ENCODE data around the gene PRDM16.

PRDM16 gene

GRCh38 chr1:3032371-3033039 lies 36.5 kb upstream of the PRDM16 start:
- no peak for DNase-seq (ENCODE audit: low read depth)

- no peak for DNase-seq (ENCODE audit: low read depth)
Measured at GRCh38 chr1:3033040-3033789, 35.8 kb upstream of the PRDM16 start.

- no peak for DNase-seq (ENCODE audit: low read depth)
Measured at GRCh38 chr1:3033790-3034090, 35.3 kb upstream of the PRDM16 start.

DNA sequence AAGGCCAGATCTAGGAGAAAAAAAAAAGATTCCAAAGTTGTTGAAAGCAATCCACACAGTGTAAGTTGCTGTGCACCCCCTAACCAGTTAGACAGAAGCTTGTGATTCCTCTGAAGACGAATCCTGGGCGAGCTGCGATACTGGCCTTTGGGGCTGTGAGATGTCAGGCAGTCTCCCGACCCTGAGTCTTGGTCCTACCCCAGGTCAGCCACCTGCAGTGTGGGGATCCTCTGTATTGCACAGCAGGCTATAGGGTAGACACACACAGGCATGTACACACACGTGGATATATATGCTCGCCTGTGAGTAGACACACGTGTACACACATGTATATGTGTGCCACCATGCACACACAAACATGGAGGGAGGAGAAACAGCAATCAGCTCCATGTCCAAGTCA lies 34.8 kb upstream of the PRDM16 start:
- DNase-seq (ENCODE audit: low read depth), result no peak

DNA sequence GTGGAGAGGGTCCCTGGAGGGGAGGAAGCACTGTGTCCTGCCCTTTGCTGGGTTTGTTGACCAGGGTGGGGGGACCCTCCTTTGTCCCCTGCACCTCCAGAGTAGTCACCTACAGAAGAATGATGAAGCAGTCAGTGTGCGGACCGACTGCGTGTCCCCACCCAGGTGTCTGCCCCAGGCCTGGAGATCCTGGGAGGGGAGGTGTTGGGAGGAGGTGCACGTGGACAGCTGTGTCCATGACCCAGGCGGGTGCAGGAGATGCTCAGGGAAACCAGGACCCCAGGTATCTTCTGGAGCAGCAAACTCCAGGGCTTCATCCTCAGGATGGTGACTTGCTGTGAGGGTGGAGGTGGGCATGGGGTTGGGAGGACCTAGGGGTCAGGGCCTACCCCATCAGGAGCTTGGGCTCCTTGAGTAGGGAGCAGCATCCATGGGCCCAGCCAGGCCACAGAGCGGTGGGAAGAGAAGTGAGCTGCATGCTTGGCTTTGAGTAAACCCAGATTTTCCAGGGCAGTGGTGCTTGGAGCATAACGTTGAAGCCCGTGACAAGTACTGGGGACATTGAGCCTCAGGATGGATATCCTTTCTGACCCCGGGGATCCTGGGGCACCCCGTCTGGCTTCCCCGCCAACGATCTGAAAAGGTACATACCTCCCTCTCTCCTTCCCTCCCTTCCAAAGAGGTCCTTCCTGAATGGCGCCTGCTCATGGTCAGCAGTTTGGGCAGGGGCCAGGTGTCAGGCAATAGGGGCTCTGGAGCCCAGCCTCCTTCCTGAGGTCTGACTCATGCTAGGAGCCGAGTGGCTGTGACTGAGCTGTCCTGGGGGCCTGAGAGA lies 34.1 kb upstream of the PRDM16 start:
- no peak for DNase-seq (ENCODE audit: low read depth)

DNA sequence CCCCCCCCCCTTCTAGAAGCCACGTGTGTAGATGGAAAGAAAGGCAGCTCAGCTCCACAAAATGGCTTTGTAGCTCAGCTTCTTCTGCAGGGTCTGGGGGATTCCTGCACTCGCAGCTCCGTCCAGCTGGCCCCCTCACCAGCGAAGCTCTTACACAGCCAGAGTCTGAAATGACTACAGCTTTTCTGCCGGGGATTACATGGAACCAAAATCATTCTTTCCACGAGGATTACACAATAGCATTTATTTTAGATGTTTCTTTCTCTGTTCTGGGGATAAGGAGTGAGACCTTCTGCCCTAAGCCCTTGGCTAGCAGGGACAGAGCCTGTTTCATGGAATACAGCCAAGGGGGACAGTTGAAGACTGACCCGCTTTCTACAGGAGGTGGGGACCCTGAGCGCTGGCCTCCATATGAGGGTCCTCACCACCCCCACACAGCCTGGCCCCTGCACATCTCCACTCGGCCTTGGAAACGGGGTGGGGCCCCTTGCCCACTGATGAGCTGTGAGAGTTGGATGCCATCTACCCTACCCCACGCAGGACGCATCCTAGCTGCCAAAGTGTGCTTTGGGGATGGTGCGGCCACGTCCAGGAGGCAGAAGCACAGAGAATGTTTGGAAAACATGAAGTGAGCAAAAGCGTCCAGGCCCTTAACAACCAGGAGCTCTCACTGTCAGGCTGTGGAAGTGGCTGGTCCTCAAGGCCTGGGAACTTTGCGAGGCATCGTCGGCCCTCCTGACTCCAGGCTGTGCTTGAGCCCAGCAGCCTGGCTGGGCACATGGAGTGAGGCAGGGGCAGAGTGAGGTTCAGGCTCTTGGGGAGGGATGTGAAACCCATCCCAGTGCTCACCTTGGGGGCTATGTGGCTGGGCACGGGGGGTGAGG lies 33.2 kb upstream of the PRDM16 start:
- DNase-seq (ENCODE audit: low read depth), result no peak

- DNase-seq (ENCODE audit: low read depth), result no peak
Measured at GRCh38 chr1:3036447-3037280, 32.3 kb upstream of the PRDM16 start.

GRCh38 chr1:3037281-3038040 lies 31.5 kb upstream of the PRDM16 start:
- DNase-seq (ENCODE audit: low read depth), result no peak

DNA sequence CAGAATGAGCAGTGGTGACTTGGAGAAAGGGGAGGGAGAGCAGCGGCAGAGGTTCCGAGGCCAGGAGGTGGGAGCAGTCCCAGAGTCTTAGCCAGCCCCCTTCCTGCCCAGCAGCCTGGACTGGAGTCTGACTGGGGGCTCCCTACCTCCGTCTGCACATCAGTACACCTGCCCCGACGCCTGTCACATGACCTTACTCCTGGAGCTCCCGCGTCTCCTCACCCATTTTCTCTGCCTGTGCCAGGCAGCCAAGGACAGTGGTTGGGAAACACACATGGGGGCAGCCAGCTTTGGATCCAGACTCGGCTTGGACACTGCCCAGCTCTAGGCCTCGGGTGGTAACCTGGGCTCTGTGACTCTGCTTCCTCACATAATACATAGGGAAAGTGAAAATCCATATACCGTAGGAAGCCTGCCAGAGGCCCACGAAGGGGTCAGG lies 30.9 kb upstream of the PRDM16 start:
- no peak for DNase-seq (ENCODE audit: low read depth)

DNA sequence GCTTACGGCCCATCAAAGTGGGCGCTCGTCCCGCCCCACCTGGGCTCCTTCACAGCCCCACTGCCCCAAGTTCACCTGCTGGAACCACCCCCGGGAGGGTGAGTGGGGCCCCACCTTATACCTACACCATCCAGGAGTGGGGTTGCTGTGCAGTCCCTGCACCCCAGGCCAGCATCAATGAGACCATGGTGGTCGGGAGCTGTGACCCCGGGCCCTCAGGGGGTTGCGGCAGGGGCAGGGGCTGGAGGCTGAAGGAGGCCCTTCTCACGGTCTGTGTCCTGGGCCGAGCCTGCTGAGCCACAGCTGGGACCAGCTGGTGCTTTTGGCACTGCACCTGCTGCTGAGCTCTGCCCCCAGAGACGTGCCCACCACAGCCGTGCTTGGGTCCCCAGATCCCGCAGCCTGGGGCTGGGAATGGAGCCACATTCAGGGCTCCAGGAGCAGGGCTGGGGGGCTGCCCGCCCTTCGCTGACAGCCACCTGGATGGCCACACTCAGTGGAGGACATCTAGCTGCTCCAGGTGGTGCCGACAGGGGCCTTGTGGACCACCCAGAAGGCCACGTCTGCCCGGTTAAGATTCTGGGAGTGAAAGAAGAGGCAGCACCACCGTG lies 30.3 kb upstream of the PRDM16 start:
- DNase-seq (ENCODE audit: low read depth), result no peak

DNA sequence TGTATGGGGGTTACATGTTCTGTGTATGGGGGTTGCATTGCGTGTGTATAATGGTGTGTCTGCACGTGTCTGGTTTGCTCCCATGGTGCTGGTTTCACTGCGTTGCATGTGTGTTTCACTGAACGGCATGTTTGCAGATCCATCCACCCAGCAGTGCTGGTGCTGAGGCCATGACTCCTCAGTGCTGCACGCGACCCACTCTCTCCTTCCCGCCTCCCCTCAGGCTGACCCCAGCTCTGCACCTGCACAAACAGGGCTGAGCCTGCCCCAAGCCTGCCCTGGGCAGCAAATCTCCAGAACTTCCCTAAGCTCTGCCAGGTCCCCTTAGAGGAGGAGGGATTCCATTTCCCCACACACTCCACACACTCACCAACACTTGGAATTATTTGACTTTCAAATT lies 29.0 kb upstream of the PRDM16 start:
- DNase-seq (ENCODE audit: low read depth), result no peak

DNA sequence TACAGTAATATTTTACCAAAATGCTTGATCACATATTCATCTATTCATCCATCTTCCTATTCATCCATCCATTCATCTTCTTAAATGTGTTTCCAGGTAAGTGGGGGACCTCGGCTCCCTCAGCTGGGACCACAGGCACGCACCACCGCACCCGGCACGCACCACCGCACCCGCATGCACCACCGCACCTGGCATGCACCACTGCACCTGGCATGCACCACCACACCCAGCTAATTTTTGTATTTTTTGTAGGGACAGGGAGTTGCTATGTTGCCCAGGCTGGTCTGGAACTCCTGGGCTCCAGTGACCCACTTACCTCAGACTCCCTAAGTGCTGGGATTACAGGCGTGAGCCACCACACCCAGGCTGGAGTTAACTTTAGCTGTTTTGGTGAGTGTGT lies 26.5 kb upstream of the PRDM16 start:
- no peak for DNase-seq (ENCODE audit: low read depth)

DNA sequence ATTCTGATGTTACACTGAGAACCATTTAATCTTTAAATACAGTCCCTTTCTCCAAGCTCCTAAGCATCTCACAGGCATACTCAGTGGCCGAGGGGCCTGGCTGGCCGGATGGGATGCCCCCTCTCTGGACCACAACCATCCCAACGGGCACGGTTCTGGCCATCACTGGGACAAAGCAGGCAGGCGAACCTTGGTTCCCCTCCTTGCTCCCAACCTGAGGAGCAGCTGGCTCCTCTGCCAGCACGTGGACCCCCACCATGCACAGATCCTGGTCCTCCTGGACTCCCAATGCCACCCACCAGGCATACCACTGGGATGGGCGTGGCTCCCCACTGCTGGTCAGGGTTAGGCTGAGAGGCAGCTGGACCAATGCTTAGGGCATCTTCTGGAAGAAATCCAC lies 19.8 kb upstream of the PRDM16 start:
- no peak for DNase-seq (ENCODE audit: low read depth)

DNA sequence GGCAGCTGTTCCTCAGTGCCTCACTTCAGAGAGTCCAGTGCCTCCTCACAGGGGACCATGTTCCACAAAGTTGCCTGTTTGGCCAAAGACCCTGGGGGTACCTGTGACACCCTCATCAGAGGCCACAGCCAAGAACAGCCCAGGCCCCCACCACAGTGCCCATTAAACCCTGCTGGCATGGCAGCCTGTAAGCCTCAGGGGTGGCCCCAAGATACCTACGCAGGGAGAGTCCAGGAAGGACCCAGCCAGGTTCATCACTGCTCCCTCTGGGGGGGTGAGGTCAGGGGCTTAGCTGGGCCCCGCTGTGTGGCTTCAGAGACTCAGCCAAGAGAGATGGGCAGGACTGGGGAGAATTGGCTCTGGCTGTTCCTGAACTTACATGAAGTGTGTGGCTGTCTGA lies 19.1 kb upstream of the PRDM16 start:
- no peak for DNase-seq (ENCODE audit: low read depth)

- DNase-seq (ENCODE audit: low read depth), result no peak
Measured at GRCh38 chr1:3050603-3051002, 18.4 kb upstream of the PRDM16 start.

- no peak for DNase-seq (ENCODE audit: low read depth)
Measured at GRCh38 chr1:3051270-3052268, 17.4 kb upstream of the PRDM16 start.

DNA sequence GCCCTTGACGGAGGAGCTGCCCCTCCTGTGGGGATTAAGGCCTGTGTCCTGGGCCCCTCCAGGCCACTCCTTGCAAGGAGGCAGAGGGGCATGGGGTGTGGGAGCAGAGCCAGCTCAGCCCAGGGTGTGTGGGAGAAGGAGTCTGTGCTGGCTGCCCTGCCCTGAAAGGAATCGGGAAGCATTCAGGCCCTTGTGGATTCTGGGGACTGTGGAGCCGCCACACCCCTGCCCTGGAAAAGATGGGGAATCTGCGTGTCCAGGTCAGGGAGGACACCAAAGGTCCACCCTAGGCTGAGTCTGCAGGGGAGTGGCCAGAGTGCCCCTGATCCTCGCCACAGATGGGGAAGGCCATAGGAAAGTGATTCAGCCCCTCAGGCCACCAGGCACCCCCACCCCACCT lies 16.5 kb upstream of the PRDM16 start:
- DNase-seq (ENCODE audit: low read depth), result no peak

GRCh38 chr1:3053366-3053980 lies 15.5 kb upstream of the PRDM16 start:
- no peak for DNase-seq (ENCODE audit: low read depth)

Data from fibroblast of the conjunctiva (primary cell).